PC-3 (cell line): ENCODE data around the gene GHRL. TPM values are rescaled to one million over a fixed set of nuclear protein-coding genes. Genes with fewer than 3 reads are reported as not detected.

Experiments used
- ATAC-seq: fragments of 200-7000 bp; cut with Tn5 transposase; 2 replicates; pipeline ENCODE4 v1.9.1; 2020; ENCODE audit warnings: mild to moderate bottlenecking, moderate library complexity
- BruUV-seq: library from RNA; stranded (reverse); fragments of 400-500 nt; replicated peaks from 2 replicates; lab custom pipeline; 2021; lab: Mats Ljungman, UMichigan
- CTCF ChIA-PET: fragments of 300-600 bp; sonication (Branson Sonifier 250); formaldehyde crosslinking; loops from one replicate; lab custom pipeline; 2022; ENCODE audit warnings: antibody characterized with exemption; lab: Charles Lee
- POLR2A ChIA-PET: fragments of 300-600 bp; sonication (Branson Sonifier 250); formaldehyde crosslinking; loops from one replicate; lab custom pipeline; 2022; ENCODE audit warnings: antibody characterized with exemption; ENCODE audit not compliant: unreplicated experiment; lab: Charles Lee
- DNase-seq: peaks from one replicate; pipeline ENCODE4 v3.0.0-alpha.2; 2015
- H2AFZ ChIP-seq: fragments of 300-600 bp; sonication (generic); 2 replicates; pipeline ENCODE4 v1.6.0; 2016; ENCODE audit warnings: antibody characterized with exemption, low read length
- H3F3A ChIP-seq: fragments of 300-600 bp; sonication (generic); one replicate; pipeline ENCODE4 v1.6.0; 2017; ENCODE audit warnings: antibody characterized with exemption, low read length, control low read depth, mild to moderate bottlenecking; ENCODE audit not compliant: unreplicated experiment
- H3K27ac ChIP-seq: fragments of 300-600 bp; sonication (generic); 2 replicates; pipeline ENCODE4 v1.5.1; 2016; ENCODE audit warnings: mild to moderate bottlenecking, low read length
- H3K27me3 ChIP-seq: fragments of 300-600 bp; sonication (generic); 2 replicates; pipeline ENCODE4 v1.6.1; 2016; ENCODE audit warnings: low read length, mixed read lengths
- H3K36me3 ChIP-seq: fragments of 300-600 bp; sonication (generic); 2 replicates; pipeline ENCODE4 v1.6.1; 2016; ENCODE audit warnings: low read depth, mixed run types, low read length, mixed read lengths
- H3K4me1 ChIP-seq: fragments of 300-600 bp; sonication (generic); 2 replicates; pipeline ENCODE4 v1.5.1; 2016; ENCODE audit warnings: low read length; ENCODE audit not compliant: insufficient read depth
- H3K4me2 ChIP-seq: fragments of 300-600 bp; sonication (generic); 2 replicates; pipeline ENCODE4 v1.6.0; 2016; ENCODE audit warnings: low read length
- H3K4me3 ChIP-seq: fragments of 300-600 bp; sonication (generic); 2 replicates; pipeline ENCODE4 v1.5.1; 2016; ENCODE audit warnings: mild to moderate bottlenecking, low read length, mixed read lengths
- H3K79me2 ChIP-seq: fragments of 300-600 bp; sonication (generic); 2 replicates; pipeline ENCODE4 v1.6.1; 2017; ENCODE audit warnings: low read length, mixed read lengths
- H3K9ac ChIP-seq: fragments of 300-600 bp; sonication (generic); 2 replicates; pipeline ENCODE4 v1.6.0; 2016; ENCODE audit warnings: mild to moderate bottlenecking, low read length
- H3K9me2 ChIP-seq: fragments of 300-600 bp; sonication (generic); replicated peaks from 2 replicates; pipeline ENCODE4 v1.6.1; 2016; ENCODE audit warnings: mixed run types, low read length, mixed read lengths
- H3K9me3 ChIP-seq: fragments of 300-600 bp; sonication (generic); 2 replicates; pipeline ENCODE4 v1.6.1; 2016; ENCODE audit warnings: low read length, mixed read lengths
- H4K20me1 ChIP-seq: fragments of 300-600 bp; sonication (generic); 2 replicates; pipeline ENCODE4 v1.6.1; 2016; ENCODE audit warnings: low read length, mixed read lengths
- CTCF ChIP-seq: fragments of 300-600 bp; sonication (generic); conservative IDR thresholded peaks from 2 replicates; pipeline ENCODE4 v1.5.1; 2017; ENCODE audit warnings: antibody characterized with exemption, low read depth, mild to moderate bottlenecking, low read length
- EZH2 ChIP-seq: fragments of 300-600 bp; sonication (generic); IDR thresholded peaks from one replicate; pipeline ENCODE4 v1.6.1; 2017; ENCODE audit warnings: antibody characterized with exemption, mild to moderate bottlenecking, low read length; ENCODE audit not compliant: unreplicated experiment
- EZH2phosphoT487 ChIP-seq: fragments of 300-600 bp; sonication (generic); IDR thresholded peaks from 2 replicates; pipeline ENCODE4 v1.6.1; 2018; ENCODE audit warnings: mild to moderate bottlenecking, antibody characterized with exemption, low read length, borderline replicate concordance
- intact Hi-C: fragments of 100-400 bp; cut with micrococcal nuclease; formaldehyde crosslinking; loops from 2 replicates; pipeline ENCODE4 v1.9.0; 2023
- total RNA-seq: library from RNA; depleted of rRNA; stranded (reverse); fragments of >200 nt; gene quantifications from 2 replicates; pipeline ENCODE4 v1.2.3, GENCODE V29; 2014

The GHRL gene
- total RNA-seq, 1 experiment from 2014 or later = not detected

- H3K79me2 ChIP-seq = peaks cover 84% of the 10 kb centered on the region
- ChIA-PET POLR2A (no interaction called here), CTCF (interaction anchor here (0.7 kb wide), 1 partner anchor 73 kb away, joined by 4 read pairs; no protein-coding TSS in a partner anchor)
- intact Hi-C loops = no loop called here
- H3K4me1 ChIP-seq = no peaks in the 10 kb centered on the region
- no TSS peak for BruUV-seq
- no peak for ATAC-seq
- no peak overlapping the region for H3K4me3 ChIP-seq
- H3K4me2 ChIP-seq = no peak overlapping the region
- TF ChIP-seq CTCF (no peak), EZH2phosphoT487 (no peak), EZH2 (no peak)
- H3K9ac ChIP-seq = no peak overlapping the region
- H3K9me2 ChIP-seq = no peaks in the 10 kb centered on the region
- H2AFZ ChIP-seq = no peak overlapping the region
- H4K20me1 ChIP-seq = peaks cover 11% of the 10 kb centered on the region; the same call in 1 of the 2 replicates
- H3K27ac ChIP-seq = no peak overlapping the region
- no peaks in the 10 kb centered on the region for H3K9me3 ChIP-seq
- peaks cover 51% of the 10 kb centered on the region for H3K36me3 ChIP-seq
- no peak for DNase-seq
- H3F3A ChIP-seq = no peaks in the 10 kb centered on the region
- H3K27me3 ChIP-seq = no peaks in the 10 kb centered on the region
Observed at GRCh38 chr3:10265833-10266232, 26.9 kb downstream of the GHRL start.

- peaks cover 13% of the 10 kb centered on the region; the same call in 1 of the 2 replicates for H4K20me1 ChIP-seq
- H2AFZ ChIP-seq = no peak overlapping the region
- no peaks in the 10 kb centered on the region for H3K4me1 ChIP-seq
- H3K9me2 ChIP-seq = no peaks in the 10 kb centered on the region
- no TSS peak for BruUV-seq
- ChIA-PET CTCF (interaction anchor here (0.6 kb wide), 1 partner anchor 149 kb away, joined by 8 read pairs; no protein-coding TSS in a partner anchor), POLR2A (interaction anchor here (0.6 to 0.7 kb wide), 2 partner anchors 57 to 108 kb away, joined by 3 to 7 read pairs; partner anchors contain the start of gene SEC13)
- H3F3A ChIP-seq = no peaks in the 10 kb centered on the region
- intact Hi-C loops = no loop called here
- ATAC-seq = peak; percentile 93
- H3K9ac ChIP-seq = no peak overlapping the region
- H3K27ac ChIP-seq = no peak overlapping the region
- TF ChIP-seq CTCF (peak; percentile 57; the same call in 1 of the 2 replicates), EZH2phosphoT487 (no peak), EZH2 (no peak)
- H3K4me3 ChIP-seq = no peak overlapping the region
- no peak overlapping the region for H3K4me2 ChIP-seq
- no peaks in the 10 kb centered on the region for H3K9me3 ChIP-seq
- H3K27me3 ChIP-seq = no peaks in the 10 kb centered on the region
- H3K36me3 ChIP-seq = peaks cover 51% of the 10 kb centered on the region; the same call in 1 of the 2 replicates
- peak; percentile 56 for DNase-seq
- peaks cover 71% of the 10 kb centered on the region for H3K79me2 ChIP-seq
Observed at GRCh38 chr3:10263646-10264363, 28.9 kb downstream of the GHRL start.

GRCh38 chr3:10262027-10262426, 30.7 kb downstream of the GHRL start:
- Histone ChIP-seq H3K9me3 (no peaks in the 10 kb centered on the region), H3K9ac (no peak overlapping the region), H3K9me2 (no peaks in the 10 kb centered on the region), H3K4me3 (no peak overlapping the region), H3K36me3 (peaks cover 41% of the 10 kb centered on the region; the same call in 1 of the 2 replicates), H3K27ac (no peak overlapping the region), H2AFZ (no peak overlapping the region), H3K27me3 (no peaks in the 10 kb centered on the region), H3K4me1 (no peaks in the 10 kb centered on the region), H3K4me2 (no peak overlapping the region), H3F3A (no peaks in the 10 kb centered on the region), H3K79me2 (peaks cover 58% of the 10 kb centered on the region), H4K20me1 (0 out of 2 replicates have a peak, but pooled peaks cover 10% of the 10 kb centered on the region)
- DNase-seq (no peak), ATAC-seq (no peak)
- BruUV-seq = no TSS peak
- POLR2A ChIA-PET = no interaction called here
- CTCF ChIA-PET = no interaction called here
- intact Hi-C loops = no loop called here
- TF ChIP-seq CTCF (no peak), EZH2phosphoT487 (no peak), EZH2 (no peak)
